Measurements from ENCODE around the gene COL15A1. TPM values are rescaled to one million over a fixed set of nuclear protein-coding genes. Genes with fewer than 3 reads are reported as not detected.

COL15A1 gene
- total RNA-seq, 1 experiment from 2014 or later = not detected

GRCh38 chr9:98949565-98949964 is 5.9 kb downstream of the COL15A1 start:
- H3K18ac ChIP-seq (ENCODE audit: insufficient read length, low read depth, low read length) = no peak overlapping the region
- H2BK5ac ChIP-seq (ENCODE audit: insufficient read length, low read length) = no peak overlapping the region
- no peak overlapping the region for H3K27ac ChIP-seq (ENCODE audit: insufficient read length, low read depth, low read length)
- no peak overlapping the region for H3K4ac ChIP-seq (ENCODE audit: low read depth, low read length)
- no peak overlapping the region for H2AK5ac ChIP-seq (ENCODE audit: insufficient read length, low read length)
- no peak overlapping the region for H2BK120ac ChIP-seq (ENCODE audit: low read depth, low read length, poor library complexity, severe bottlenecking)
- H2AFZ ChIP-seq (ENCODE audit: low read length) = no peak overlapping the region
- H2BK15ac ChIP-seq (ENCODE audit: low read depth, low read length) = no peak overlapping the region
- H3K56ac ChIP-seq (ENCODE audit: insufficient read length, low read depth, low read length) = no peak overlapping the region
- H3K23me2 ChIP-seq (ENCODE audit: insufficient read length, low read depth, low read length, poor library complexity, severe bottlenecking) = no peaks in the 10 kb centered on the region
- H4K20me1 ChIP-seq (ENCODE audit: control insufficient read depth, insufficient read depth, insufficient read length) = no peaks in the 10 kb centered on the region
- H2BK12ac ChIP-seq (ENCODE audit: insufficient read length, low read depth, low read length) = no peak overlapping the region
- Mint-ChIP-seq H3K4me1 (peaks cover 19 to 20% of the 10 kb centered on the region in 2 experiments), H3K36me3 (ENCODE audit: insufficient read depth in 1 of 3, low read depth in 3 of 3) (no peaks in the 10 kb centered on the region), H3K27me3 (ENCODE audit: low read depth) (peaks cover 40% of the 10 kb centered on the region), H3K9me3 (no peaks in the 10 kb centered on the region), H3K27ac (no peak overlapping the region), H3K4me3 (no peak overlapping the region)
- peaks cover 6% of the 10 kb centered on the region; the same call in 1 of the 2 replicates for H3K4me1 ChIP-seq (ENCODE audit: insufficient read depth, low read length)
- H4K5ac ChIP-seq (ENCODE audit: insufficient read length, low read depth, low read length) = no peak overlapping the region
- H3K14ac ChIP-seq (ENCODE audit: insufficient read depth, low read length) = no peak overlapping the region
- no peak for DNase-seq
- H3K23ac ChIP-seq (ENCODE audit: insufficient read length, low read depth, low read length) = no peak overlapping the region
- H3K9me3 ChIP-seq (ENCODE audit: control insufficient read depth, low read depth, low read length) = no peaks in the 10 kb centered on the region
- H4K91ac ChIP-seq (ENCODE audit: insufficient read length, low read depth, low read length) = no peak overlapping the region
- no peak overlapping the region for H2BK20ac ChIP-seq (ENCODE audit: low read depth, low read length, poor library complexity, severe bottlenecking)
- H4K8ac ChIP-seq (replicated peaks; ENCODE audit: insufficient read length, low read depth, low read length) = no peak overlapping the region
- no peak overlapping the region for H3T11ph ChIP-seq (ENCODE audit: low read length)
- peaks cover 13% of the 10 kb centered on the region; the same call in 1 of the 2 replicates for H3K27me3 ChIP-seq (ENCODE audit: insufficient read depth, low read length)
- H3K4me2 ChIP-seq (ENCODE audit: insufficient read depth, insufficient read length, low read length) = no peak overlapping the region
- no peaks in the 10 kb centered on the region for H3K79me1 ChIP-seq (ENCODE audit: insufficient read depth, low read depth, low read length, poor library complexity, severe bottlenecking)
- H3K79me2 ChIP-seq (ENCODE audit: insufficient read depth, low read length) = no peaks in the 10 kb centered on the region
- TF ChIP-seq, protein P1, sequence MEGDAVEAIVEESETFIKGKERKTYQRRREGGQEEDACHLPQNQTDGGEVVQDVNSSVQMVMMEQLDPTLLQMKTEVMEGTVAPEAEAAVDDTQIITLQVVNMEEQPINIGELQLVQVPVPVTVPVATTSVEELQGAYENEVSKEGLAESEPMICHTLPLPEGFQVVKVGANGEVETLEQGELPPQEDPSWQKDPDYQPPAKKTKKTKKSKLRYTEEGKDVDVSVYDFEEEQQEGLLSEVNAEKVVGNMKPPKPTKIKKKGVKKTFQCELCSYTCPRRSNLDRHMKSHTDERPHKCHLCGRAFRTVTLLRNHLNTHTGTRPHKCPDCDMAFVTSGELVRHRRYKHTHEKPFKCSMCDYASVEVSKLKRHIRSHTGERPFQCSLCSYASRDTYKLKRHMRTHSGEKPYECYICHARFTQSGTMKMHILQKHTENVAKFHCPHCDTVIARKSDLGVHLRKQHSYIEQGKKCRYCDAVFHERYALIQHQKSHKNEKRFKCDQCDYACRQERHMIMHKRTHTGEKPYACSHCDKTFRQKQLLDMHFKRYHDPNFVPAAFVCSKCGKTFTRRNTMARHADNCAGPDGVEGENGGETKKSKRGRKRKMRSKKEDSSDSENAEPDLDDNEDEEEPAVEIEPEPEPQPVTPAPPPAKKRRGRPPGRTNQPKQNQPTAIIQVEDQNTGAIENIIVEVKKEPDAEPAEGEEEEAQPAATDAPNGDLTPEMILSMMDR (conservative IDR thresholded peaks at IDR 0.05) = no peak
- H3K9ac ChIP-seq (ENCODE audit: extremely low read depth, insufficient read length, low read length) = no peak overlapping the region
